ENCODE measurements around the gene HEATR5B. TPM values are rescaled to one million over a fixed set of nuclear protein-coding genes. Genes with fewer than 3 reads are reported as not detected.

HEATR5B gene
- total RNA-seq, 1 experiment from 2014 or later = 13.1 TPM

DNA sequence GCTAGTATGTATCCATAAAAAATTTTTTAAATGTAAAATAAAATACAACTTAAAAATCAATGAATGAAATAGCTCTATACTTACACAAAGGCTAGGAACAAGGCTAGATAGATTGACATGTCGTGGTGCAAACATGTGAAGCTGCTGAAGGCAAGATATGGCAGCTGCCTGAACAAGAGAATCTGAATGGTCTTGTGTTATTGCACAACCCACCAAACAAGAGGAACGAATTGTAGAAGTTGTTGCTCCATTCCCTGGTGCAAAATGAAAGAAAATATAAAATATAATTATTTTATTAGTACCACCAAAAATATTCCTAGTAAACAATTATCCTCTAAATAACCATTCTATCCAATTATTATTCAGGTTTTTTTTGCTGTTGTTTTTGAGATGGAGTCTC lies 46.4 kb downstream of the HEATR5B start:
- TF ChIP-seq, protein P1, sequence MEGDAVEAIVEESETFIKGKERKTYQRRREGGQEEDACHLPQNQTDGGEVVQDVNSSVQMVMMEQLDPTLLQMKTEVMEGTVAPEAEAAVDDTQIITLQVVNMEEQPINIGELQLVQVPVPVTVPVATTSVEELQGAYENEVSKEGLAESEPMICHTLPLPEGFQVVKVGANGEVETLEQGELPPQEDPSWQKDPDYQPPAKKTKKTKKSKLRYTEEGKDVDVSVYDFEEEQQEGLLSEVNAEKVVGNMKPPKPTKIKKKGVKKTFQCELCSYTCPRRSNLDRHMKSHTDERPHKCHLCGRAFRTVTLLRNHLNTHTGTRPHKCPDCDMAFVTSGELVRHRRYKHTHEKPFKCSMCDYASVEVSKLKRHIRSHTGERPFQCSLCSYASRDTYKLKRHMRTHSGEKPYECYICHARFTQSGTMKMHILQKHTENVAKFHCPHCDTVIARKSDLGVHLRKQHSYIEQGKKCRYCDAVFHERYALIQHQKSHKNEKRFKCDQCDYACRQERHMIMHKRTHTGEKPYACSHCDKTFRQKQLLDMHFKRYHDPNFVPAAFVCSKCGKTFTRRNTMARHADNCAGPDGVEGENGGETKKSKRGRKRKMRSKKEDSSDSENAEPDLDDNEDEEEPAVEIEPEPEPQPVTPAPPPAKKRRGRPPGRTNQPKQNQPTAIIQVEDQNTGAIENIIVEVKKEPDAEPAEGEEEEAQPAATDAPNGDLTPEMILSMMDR (IDR thresholded peaks at IDR 0.05; ENCODE audit: unreplicated experiment) = no peak
- CTCF ChIA-PET = no interaction called here
- intact Hi-C loops (cut with micrococcal nuclease; ENCODE audit: unreplicated experiment) = no loop called here
- Mint-ChIP-seq H3K27ac (ENCODE audit: unreplicated experiment) (no peak overlapping the region), H3K9me3 (ENCODE audit: low read depth, unreplicated experiment) (no peaks in the 10 kb centered on the region), H3K27me3 (ENCODE audit: unreplicated experiment) (no peaks in the 10 kb centered on the region), H3K4me3 (ENCODE audit: low read depth, unreplicated experiment) (no peak overlapping the region), H3K4me1 (ENCODE audit: low read depth, unreplicated experiment) (no peaks in the 10 kb centered on the region), H3K36me3 (ENCODE audit: insufficient read depth, unreplicated experiment) (no peaks in the 10 kb centered on the region)
- BruUV-seq (replicated peaks) = no TSS peak
- no peak for DNase-seq

DNA sequence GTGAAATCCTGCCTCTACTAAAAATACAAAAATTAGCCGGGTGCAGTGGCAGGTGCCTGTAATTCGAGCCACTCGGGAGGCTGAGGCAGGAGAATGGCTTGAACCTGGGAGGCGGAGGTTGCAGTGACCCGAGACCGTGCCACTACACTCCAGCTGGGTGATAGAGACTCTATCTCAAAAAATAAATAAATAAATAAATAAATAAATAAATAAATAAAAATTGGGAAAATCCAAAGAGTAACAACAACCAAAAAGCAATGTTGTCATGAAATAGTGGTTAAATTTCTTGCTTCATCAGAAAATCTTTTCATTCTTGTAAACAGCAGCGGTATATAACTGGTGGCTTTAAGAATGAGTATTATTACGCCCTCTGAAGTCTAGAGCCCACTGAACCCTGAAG lies 54.4 kb downstream of the HEATR5B start:
- CTCF ChIA-PET = no interaction called here
- Mint-ChIP-seq H3K4me1 (ENCODE audit: low read depth, unreplicated experiment) (no peaks in the 10 kb centered on the region), H3K27ac (ENCODE audit: unreplicated experiment) (no peak overlapping the region), H3K9me3 (ENCODE audit: low read depth, unreplicated experiment) (no peaks in the 10 kb centered on the region), H3K36me3 (ENCODE audit: insufficient read depth, unreplicated experiment) (no peaks in the 10 kb centered on the region), H3K4me3 (ENCODE audit: low read depth, unreplicated experiment) (no peak overlapping the region), H3K27me3 (ENCODE audit: unreplicated experiment) (no peaks in the 10 kb centered on the region)
- TF ChIP-seq, protein P1 (IDR thresholded peaks at IDR 0.05; ENCODE audit: unreplicated experiment) = no peak
- intact Hi-C loops (cut with micrococcal nuclease; ENCODE audit: unreplicated experiment) = no loop called here
- no peak for DNase-seq
- no TSS peak for BruUV-seq (replicated peaks)

DNA sequence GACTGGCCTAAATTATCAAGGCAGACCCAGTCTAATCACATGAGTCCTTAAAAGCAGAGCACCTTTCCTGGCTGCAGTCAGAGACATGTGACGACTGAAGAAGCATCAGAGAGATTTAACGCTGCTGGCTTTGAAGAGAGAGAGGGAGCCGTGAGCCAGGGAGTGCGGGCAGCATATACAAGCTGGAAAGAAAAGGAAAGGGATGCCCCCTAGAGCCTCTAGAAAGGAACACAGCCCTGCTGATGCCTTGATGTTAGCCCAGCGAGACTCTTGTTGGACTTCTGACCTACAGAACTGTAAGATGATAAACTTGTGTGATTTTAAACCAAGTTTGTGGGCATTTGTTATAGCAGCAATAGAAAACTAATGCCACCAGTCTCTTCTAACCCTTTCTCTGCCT lies 58.1 kb downstream of the HEATR5B start:
- no peak for DNase-seq

DNA sequence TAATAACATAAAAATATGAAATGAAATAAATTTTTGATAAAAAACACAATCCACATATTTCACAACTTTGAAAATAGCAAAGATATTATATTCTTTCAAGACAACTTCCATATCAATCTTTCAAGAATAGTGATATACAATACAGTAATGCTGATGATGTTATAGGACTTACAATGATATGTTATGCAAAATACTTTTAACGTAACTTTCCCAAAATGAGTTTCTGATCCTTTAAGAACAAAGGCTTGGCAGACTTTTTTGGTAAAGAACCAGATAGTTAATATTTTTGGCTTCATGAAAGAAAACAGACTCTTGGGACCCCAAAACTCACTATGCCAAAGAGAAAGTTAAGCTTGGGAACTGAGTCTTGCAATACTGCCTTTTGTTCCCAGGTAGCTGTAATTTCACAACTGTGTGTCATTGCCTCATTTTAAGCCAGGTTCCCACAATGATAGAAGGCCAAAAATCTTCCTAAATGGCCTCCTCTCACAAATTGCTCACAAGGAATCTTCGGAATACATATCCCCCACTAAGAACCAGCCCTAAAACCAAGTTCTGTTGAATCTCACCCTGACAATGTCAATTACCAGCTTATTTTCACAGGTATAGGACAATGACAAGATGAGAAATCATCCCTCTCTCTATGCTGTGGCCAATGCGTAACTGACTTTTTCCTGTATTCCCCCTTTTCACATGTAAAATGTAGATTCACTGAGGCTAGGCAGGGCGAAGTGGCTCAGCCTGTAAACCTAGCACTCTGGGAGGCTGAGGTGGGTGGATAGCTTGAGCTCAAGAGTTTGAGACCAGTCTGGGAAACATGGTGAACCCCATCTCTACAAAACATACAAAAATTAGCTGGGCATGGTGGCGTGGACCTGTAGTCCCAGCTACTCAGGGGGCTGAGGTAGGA lies 63.0 kb downstream of the HEATR5B start:
- intact Hi-C loops (cut with micrococcal nuclease; ENCODE audit: unreplicated experiment) = no loop called here
- no peak overlapping the region for H3K27ac Mint-ChIP-seq (ENCODE audit: unreplicated experiment)
- no peak for DNase-seq
- H3K4me3 Mint-ChIP-seq (ENCODE audit: low read depth, unreplicated experiment) = no peak overlapping the region
- peaks cover 7% of the 10 kb centered on the region for H3K36me3 Mint-ChIP-seq (ENCODE audit: insufficient read depth, unreplicated experiment)
- H3K27me3 Mint-ChIP-seq (ENCODE audit: unreplicated experiment) = no peaks in the 10 kb centered on the region
- H3K4me1 Mint-ChIP-seq (ENCODE audit: low read depth, unreplicated experiment) = no peaks in the 10 kb centered on the region
- CTCF ChIA-PET = interaction anchor here (0.6 kb wide), 2 partner anchors 46 to 1812 kb away, joined by 3 to 4 read pairs; no protein-coding TSS in a partner anchor
- TF ChIP-seq, protein P1 (IDR thresholded peaks at IDR 0.05; ENCODE audit: unreplicated experiment) = no peak
- H3K9me3 Mint-ChIP-seq (ENCODE audit: low read depth, unreplicated experiment) = no peaks in the 10 kb centered on the region
- no TSS peak for BruUV-seq (replicated peaks)

More for the DNA sequence above, 58.1 kb downstream of the HEATR5B start:
- H3K27me3 Mint-ChIP-seq (ENCODE audit: unreplicated experiment) = no peaks in the 10 kb centered on the region
- no peaks in the 10 kb centered on the region for H3K9me3 Mint-ChIP-seq (ENCODE audit: low read depth, unreplicated experiment)
- no peak overlapping the region for H3K4me3 Mint-ChIP-seq (ENCODE audit: low read depth, unreplicated experiment)
- no peak overlapping the region for H3K27ac Mint-ChIP-seq (ENCODE audit: unreplicated experiment)
- TF ChIP-seq, protein P1 (IDR thresholded peaks at IDR 0.05; ENCODE audit: unreplicated experiment) = no peak
- no TSS peak for BruUV-seq (replicated peaks)
- CTCF ChIA-PET = no interaction called here
- H3K36me3 Mint-ChIP-seq (ENCODE audit: insufficient read depth, unreplicated experiment) = no peaks in the 10 kb centered on the region
- intact Hi-C loops (cut with micrococcal nuclease; ENCODE audit: unreplicated experiment) = no loop called here
- H3K4me1 Mint-ChIP-seq (ENCODE audit: low read depth, unreplicated experiment) = no peaks in the 10 kb centered on the region

All from Calu3 (cell line).